ENCODE results near the gene TRMT1L. TPM values are rescaled to one million over a fixed set of nuclear protein-coding genes. Genes with fewer than 3 reads are reported as not detected.

TRMT1L gene
- polyA plus RNA-seq, 1 donor (not counting 4 experiments of a cell fraction or from before 2014, with no cell fraction given), result 34.5 TPM

DNA sequence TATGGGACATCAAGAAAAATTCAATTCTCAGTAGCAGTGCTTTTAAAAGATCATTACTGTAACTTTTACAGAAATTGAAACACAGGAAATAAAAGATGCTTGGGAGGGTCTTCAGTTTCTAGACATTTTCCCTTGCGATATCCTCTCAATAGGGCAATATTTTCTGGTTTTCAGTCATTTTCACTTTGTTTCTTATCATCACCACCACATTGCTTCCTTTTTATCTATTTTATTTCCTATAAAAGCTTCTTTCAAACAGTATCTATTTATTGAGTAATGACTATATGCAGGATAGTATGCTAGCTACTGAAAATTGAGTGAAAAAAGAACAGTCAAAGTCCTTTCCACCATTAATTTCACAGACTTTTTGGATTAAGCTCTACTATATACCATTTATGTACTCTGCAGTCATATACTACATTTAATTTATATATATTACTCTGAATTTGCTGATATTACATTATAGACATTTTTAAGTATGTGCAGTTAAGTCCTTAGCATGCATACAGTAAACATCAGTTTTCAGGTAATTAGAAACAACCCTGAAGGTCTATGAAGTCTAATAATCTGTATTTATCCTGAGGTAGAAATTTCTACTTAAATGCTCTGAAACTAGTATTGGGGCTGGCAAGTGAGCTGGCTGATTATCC lies 18.7 kb downstream of the TRMT1L start:
- Histone ChIP-seq H3K79me2 (ENCODE audit: control insufficient read depth, insufficient read depth, low read length) (no peaks in the 10 kb centered on the region), H3K27ac (ENCODE audit: control insufficient read depth, insufficient read depth, low read length) (no peak overlapping the region), H2AFZ (ENCODE audit: control insufficient read depth, low read length) (no peak overlapping the region), H3K27me3 (ENCODE audit: control insufficient read depth, extremely low read depth, insufficient read depth, low read length) (no peaks in the 10 kb centered on the region), H3K4me1 (ENCODE audit: control insufficient read depth, extremely low read depth, insufficient read depth, low read length) (no peaks in the 10 kb centered on the region), H3K9me1 (ENCODE audit: control insufficient read depth, extremely low read depth, insufficient read depth, low read length) (no peaks in the 10 kb centered on the region), H3K4me3 (ENCODE audit: control insufficient read depth in 2 of 3, extremely low read depth in 1 of 3, insufficient read depth in 2 of 3, low read depth in 1 of 3, low read length in 3 of 3) (no peak overlapping the region), H3K9ac (ENCODE audit: control insufficient read depth, extremely low read depth, insufficient read depth, low read length) (no peak overlapping the region), H3K9me3 (ENCODE audit: control insufficient read depth, low read depth, low read length) (no peaks in the 10 kb centered on the region), H4K20me1 (ENCODE audit: control insufficient read depth, extremely low read depth, insufficient read depth, low read length) (no peaks in the 10 kb centered on the region), H3K36me3 (ENCODE audit: control insufficient read depth in 2 of 2, extremely low read depth in 1 of 2, insufficient read depth in 2 of 2, low read length in 2 of 2) (peaks cover 0 to 4% of the 10 kb centered on the region in 2 experiments), H3K4me2 (ENCODE audit: control insufficient read depth, extremely low read depth, insufficient read depth, low read depth, low read length) (no peak overlapping the region)
- TF ChIP-seq, protein P1, sequence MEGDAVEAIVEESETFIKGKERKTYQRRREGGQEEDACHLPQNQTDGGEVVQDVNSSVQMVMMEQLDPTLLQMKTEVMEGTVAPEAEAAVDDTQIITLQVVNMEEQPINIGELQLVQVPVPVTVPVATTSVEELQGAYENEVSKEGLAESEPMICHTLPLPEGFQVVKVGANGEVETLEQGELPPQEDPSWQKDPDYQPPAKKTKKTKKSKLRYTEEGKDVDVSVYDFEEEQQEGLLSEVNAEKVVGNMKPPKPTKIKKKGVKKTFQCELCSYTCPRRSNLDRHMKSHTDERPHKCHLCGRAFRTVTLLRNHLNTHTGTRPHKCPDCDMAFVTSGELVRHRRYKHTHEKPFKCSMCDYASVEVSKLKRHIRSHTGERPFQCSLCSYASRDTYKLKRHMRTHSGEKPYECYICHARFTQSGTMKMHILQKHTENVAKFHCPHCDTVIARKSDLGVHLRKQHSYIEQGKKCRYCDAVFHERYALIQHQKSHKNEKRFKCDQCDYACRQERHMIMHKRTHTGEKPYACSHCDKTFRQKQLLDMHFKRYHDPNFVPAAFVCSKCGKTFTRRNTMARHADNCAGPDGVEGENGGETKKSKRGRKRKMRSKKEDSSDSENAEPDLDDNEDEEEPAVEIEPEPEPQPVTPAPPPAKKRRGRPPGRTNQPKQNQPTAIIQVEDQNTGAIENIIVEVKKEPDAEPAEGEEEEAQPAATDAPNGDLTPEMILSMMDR (optimal IDR thresholded peaks at IDR 0.05 in 1 of 3, IDR thresholded peaks at IDR 0.05 in 1 of 3, conservative IDR thresholded peaks at IDR 0.05 in 1 of 3; ENCODE audit: extremely low read depth in 1 of 3, insufficient read depth in 2 of 3, low read length in 3 of 3), result no peak
- no peak for TF ChIP-seq EZH2 (IDR thresholded peaks at IDR 0.05; ENCODE audit: low read length)
- FAIRE-seq (no peak), DNase-seq (ENCODE audit: low read depth, low spot score) (no peak)
- dilution Hi-C loops (cut with MboI; ENCODE audit: extremely low pct_ligation_motif_present, low sequenced_read_pairs), result no loop called here

DNA sequence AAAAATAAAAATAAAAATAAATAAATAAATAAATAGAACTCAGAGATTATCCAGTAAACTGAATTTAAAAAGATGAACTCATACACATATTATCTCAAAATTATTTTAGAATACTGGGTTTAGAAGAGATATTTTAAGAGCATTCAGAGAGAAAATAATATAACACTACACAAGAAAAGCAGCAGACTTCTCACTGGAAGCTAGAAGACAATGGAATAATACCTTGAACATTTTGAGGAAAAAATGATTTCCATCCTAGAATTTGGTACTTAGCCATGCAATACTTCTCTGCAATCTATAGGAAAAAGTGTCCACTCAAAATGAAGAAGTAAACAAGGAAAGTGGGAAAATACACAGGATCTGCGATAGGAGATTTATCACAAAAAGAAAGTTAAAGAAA lies 24.2 kb downstream of the TRMT1L start:
- no peak overlapping the region for H3K9ac ChIP-seq (ENCODE audit: control insufficient read depth, extremely low read depth, insufficient read depth, low read length)
- FAIRE-seq, result no peak

More for the DNA sequence above, 24.2 kb downstream of the TRMT1L start:
- Histone ChIP-seq H3K27me3 (ENCODE audit: control insufficient read depth, extremely low read depth, insufficient read depth, low read length) (no peaks in the 10 kb centered on the region), H3K36me3 (ENCODE audit: control insufficient read depth in 2 of 2, extremely low read depth in 1 of 2, insufficient read depth in 2 of 2, low read length in 2 of 2) (peaks cover 0 to 4% of the 10 kb centered on the region in 2 experiments), H3K79me2 (ENCODE audit: control insufficient read depth, insufficient read depth, low read length) (no peaks in the 10 kb centered on the region), H3K4me2 (ENCODE audit: control insufficient read depth, extremely low read depth, insufficient read depth, low read depth, low read length) (no peak overlapping the region), H2AFZ (ENCODE audit: control insufficient read depth, low read length) (no peak overlapping the region), H3K9me3 (ENCODE audit: control insufficient read depth, low read depth, low read length) (no peaks in the 10 kb centered on the region), H3K4me1 (ENCODE audit: control insufficient read depth, extremely low read depth, insufficient read depth, low read length) (no peaks in the 10 kb centered on the region), H3K4me3 (ENCODE audit: control insufficient read depth in 2 of 3, extremely low read depth in 1 of 3, insufficient read depth in 2 of 3, low read depth in 1 of 3, low read length in 3 of 3) (no peak overlapping the region), H3K27ac (ENCODE audit: control insufficient read depth, insufficient read depth, low read length) (no peak overlapping the region), H3K9me1 (ENCODE audit: control insufficient read depth, extremely low read depth, insufficient read depth, low read length) (no peaks in the 10 kb centered on the region), H4K20me1 (ENCODE audit: control insufficient read depth, extremely low read depth, insufficient read depth, low read length) (no peaks in the 10 kb centered on the region)
- DNase-seq (ENCODE audit: low read depth, low spot score), result no peak
- dilution Hi-C loops (cut with MboI; ENCODE audit: extremely low pct_ligation_motif_present, low sequenced_read_pairs), result no loop called here
- TF ChIP-seq, protein P1 (optimal IDR thresholded peaks at IDR 0.05 in 1 of 3, IDR thresholded peaks at IDR 0.05 in 1 of 3, conservative IDR thresholded peaks at IDR 0.05 in 1 of 3; ENCODE audit: extremely low read depth in 1 of 3, insufficient read depth in 2 of 3, low read length in 3 of 3), result no peak
- TF ChIP-seq EZH2 (IDR thresholded peaks at IDR 0.05; ENCODE audit: low read length), result no peak
